Adrenal gland (tissue), 12 donors: ENCODE results near the gene EXOSC6. TPM values are rescaled to one million over a fixed set of nuclear protein-coding genes. Genes with fewer than 3 reads are reported as not detected.
A peak's percentile ranks its signal among the peaks of the same experiment; 100 is the strongest.
"Not testable (repeated sequence)": the region's sequence is repeated elsewhere in the genome, so short reads cannot be mapped to it uniquely, and the experiment has no call there.

Experiments used
- DNase-seq, 7 donors: peaks; one replicate each; pipeline ENCODE4 v3.0.0-alpha.2; 2019 to 2020
- H3K27ac ChIP-seq, 5 donors: fragments of 200-600 bp; sonication (generic) in 4 of 5; 1 replicate in 3 of 5; 2 replicates in 2 of 5; pipeline versions ENCODE4 v1.5.1 to v1.8.0; 2016 to 2020; ENCODE audit warnings: mild to moderate bottlenecking in 1 of 5
- H3K27me3 ChIP-seq: fragments of 200-600 bp; 2 replicates; pipeline ENCODE4 v1.8.0; 2021
- H3K36me3 ChIP-seq, 2 donors: fragments of 200-600 bp; replicated peaks in 1 of 2; 1 replicate in 1 of 2; 2 replicates in 1 of 2; pipeline versions ENCODE4 v1.5.1 to v1.8.0; 2018 to 2022
- H3K4me1 ChIP-seq, 2 donors: fragments of 200-600 bp; replicated peaks in 1 of 2; 1 replicate in 1 of 2; 2 replicates in 1 of 2; pipeline versions ENCODE4 v1.5.1 to v1.8.0; 2018 to 2021
- H3K4me3 ChIP-seq, 4 donors: fragments of 200-600 bp; sonication (generic) in 3 of 4; one replicate each; pipeline ENCODE4 v1.5.1; 2016 to 2018
- H3K9me3 ChIP-seq, 3 donors: fragments of 200-600 bp; sonication (generic) in 1 of 3; replicated peaks in 1 of 3; 1 replicate in 2 of 3; 2 replicates in 1 of 3; pipeline versions ENCODE4 v1.5.1 to v1.8.0; 2016 to 2021
- POLR2A ChIP-seq, 2 donors: fragments of 450-650 bp; IDR thresholded peaks; one replicate each; pipeline ENCODE4 v1.6.1; 2017; ENCODE audit warnings: antibody characterized with exemption in 2 of 2, mild to moderate bottlenecking in 2 of 2, moderate library complexity in 1 of 2
- WGBS, 4 donors: extraction: QIAGEN DNeasy Blood & Tissue Kit in 2 of 4; methylation state at CpG; one replicate each; pipeline versions ENCODE4 v1.1.5 to v1.1.7; 2013 to 2017; 5-methylcytosine and 5-hydroxymethylcytosine counted together
- intact Hi-C, 2 donors: fragments of 100-400 bp; cut with DNase I; formaldehyde crosslinking; loops; one replicate each; pipeline versions ENCODE4 v1.14.1 to v1.15.0; 2022 to 2023
- polyA plus RNA-seq, 3 donors: library from polyadenylated mRNA; stranded (reverse); fragments of 200-250 nt in 2 of 3; fragments of 350-450 nt in 1 of 3; fragmentation: Illumina TruSeq in 1 of 3; extraction: RNeasy Lipid Tissue Mini Kit (QIAGEN cat#74804) in 1 of 3; gene quantifications; one replicate each; pipeline ENCODE4 v1.2.3, GENCODE V29; 2013 to 2014
- total RNA-seq, 9 donors: library from RNA; depleted of rRNA in 4 of 9; stranded (reverse); fragments of >200 nt in 4 of 9; fragments of 120-200 nt in 1 of 9; fragmentation: NEBNext Ultra II Directional in 1 of 9; extraction: Animal tissue kit (Norgen Biotek cat#: 25700) in 1 of 9; gene quantifications; one replicate each; pipeline versions ENCODE4 v1.1.0 to v1.2.4, GENCODE V29; 2013 to 2023
- TF ChIP-seq, protein P1 (sequence below), 6 experiments: fragments of 450-650 bp in 4 of 6; fragments of 200-600 bp in 2 of 6; sonication (generic) in 1 of 6; IDR thresholded peaks; 1 replicate in 5 of 6; 2 replicates in 1 of 6; pipeline versions ENCODE4 v1.5.1 to v1.8.0; 2016 to 2021; ENCODE audit warnings: antibody characterized with exemption in 6 of 6, mild to moderate bottlenecking in 2 of 6, moderate library complexity in 1 of 6
- donor health status: healthy with polysubstance abuse.
- donor health status: Bipolar disorder and iron deficiency.
- donor health status: DM: yes; HTN: yes; CAD: no.
- donor health status: DM: no; HTN: no; CAD: no.
- donor health status: DM: no; HTN: no; CAD: no.
- donor health status: DM: yes; HTN: yes; CAD: no.

EXOSC6 gene
- total and polyA plus RNA-seq, 12 donors = 12.0 to 49.6 (median 26.2) TPM

DNA sequence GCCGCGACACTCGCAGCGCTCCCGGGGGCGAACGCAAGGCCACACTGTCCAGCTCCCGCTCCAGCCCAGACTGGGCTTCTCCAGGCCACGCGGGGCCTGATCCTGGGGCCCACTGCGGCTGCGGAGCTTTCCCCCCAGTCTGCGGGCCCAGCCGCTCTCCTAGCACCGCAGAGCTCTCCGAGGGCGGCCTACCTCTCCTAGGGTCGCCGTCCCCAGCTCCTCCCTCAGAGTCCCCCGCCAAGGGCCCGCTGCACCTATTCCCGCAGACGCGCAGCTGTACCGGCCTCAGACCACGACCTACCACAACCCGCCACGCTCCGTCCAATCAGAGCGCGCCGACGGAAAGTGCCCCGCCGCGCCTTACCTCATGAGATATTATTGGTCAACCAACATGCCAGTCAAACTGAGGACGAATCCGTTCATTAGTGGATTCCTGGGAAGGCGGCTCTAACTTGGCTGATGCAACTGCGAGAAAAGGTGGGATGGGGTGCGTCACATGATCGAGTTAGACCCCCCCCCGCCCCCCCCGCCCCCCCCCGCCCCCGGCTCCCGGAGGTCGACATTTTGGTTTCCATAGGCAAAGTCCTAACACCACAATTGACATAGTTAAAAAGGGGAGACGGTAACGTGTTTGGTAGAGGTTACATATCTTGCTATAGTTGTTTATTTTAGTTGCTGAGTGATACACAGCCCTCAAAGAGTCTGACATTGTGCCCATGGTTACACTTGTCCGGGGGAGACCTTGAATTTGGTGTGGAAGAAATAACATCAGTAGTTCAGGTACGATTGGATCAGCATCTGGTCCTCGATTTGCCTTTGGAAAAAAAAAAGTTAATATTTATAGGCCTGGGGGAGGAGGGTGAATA is 37.7 kb upstream of the EXOSC6 start, which contains the start of gene AARS1:
Gene AARS1 (minus strand): TSS at position 278 of the 866 bp plus-strand sequence. CDS start 6,743 bp downstream, outside the sequence.
- TF ChIP-seq, protein P1, sequence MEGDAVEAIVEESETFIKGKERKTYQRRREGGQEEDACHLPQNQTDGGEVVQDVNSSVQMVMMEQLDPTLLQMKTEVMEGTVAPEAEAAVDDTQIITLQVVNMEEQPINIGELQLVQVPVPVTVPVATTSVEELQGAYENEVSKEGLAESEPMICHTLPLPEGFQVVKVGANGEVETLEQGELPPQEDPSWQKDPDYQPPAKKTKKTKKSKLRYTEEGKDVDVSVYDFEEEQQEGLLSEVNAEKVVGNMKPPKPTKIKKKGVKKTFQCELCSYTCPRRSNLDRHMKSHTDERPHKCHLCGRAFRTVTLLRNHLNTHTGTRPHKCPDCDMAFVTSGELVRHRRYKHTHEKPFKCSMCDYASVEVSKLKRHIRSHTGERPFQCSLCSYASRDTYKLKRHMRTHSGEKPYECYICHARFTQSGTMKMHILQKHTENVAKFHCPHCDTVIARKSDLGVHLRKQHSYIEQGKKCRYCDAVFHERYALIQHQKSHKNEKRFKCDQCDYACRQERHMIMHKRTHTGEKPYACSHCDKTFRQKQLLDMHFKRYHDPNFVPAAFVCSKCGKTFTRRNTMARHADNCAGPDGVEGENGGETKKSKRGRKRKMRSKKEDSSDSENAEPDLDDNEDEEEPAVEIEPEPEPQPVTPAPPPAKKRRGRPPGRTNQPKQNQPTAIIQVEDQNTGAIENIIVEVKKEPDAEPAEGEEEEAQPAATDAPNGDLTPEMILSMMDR (IDR thresholded peaks at IDR 0.05) = peak in 1 of 6 experiments; percentile 12
- TF ChIP-seq POLR2A (IDR thresholded peaks at IDR 0.05) = peak; percentile 96 to 98
- Histone ChIP-seq H3K27ac (peak within 1 kb of the TSS; percentile 84 to 98 (median 93)), H3K4me3 (peak within 1 kb of the TSS; percentile 45 to 83 (median 74)), H3K4me1 (peaks cover 9 to 11% of the 10 kb centered on the region in 2 donors), H3K27me3 (no peaks in the 10 kb centered on the region), H3K36me3 (peaks cover 0 to 3% of the 10 kb centered on the region in 2 donors), H3K9me3 (no peaks in the 10 kb centered on the region)
- DNase-seq = peak; percentile 97 to 99 (median 98)
- intact Hi-C loops = loop anchor here in 1 of 2 donors (10.0 kb wide), 1 partner anchor 55 kb away; the partner anchor contains the start of gene DDX19A
- WGBS, 4 donors = 0 to 10% (median 2%) methylated on average over 5 to 53 of the region's 53 CpGs

DNA sequence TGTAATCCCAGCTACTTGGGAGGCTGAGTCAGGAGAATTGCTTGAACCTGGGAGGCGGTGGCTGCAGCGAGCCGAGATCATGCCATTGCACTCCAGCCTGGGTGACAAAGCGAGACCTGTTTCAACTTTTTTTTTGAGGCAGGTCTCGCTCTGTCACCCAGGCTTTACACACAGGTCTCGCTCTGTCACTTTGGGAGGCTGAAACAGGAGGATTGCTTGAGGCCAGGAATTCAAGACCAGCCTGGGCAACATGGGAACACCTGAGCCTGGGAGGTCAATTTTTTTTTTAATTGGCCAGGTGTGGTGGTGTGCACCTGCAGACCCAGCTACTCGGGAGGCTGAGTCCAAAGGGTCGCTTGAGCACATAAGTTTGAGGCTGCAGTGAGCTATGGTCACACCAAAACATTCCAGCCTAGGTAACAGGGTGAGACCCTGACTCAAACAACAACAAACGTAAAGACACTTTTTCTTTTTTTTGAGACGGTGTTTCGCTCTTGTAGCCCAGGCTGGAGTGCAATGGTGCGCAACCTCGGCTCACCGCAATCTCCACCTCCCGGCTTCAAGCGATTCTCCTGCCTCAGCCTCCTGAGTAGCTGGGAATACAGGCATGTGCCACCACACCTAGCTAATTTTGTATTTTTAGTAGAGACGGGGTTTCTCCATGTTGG is 35.7 kb upstream of the EXOSC6 start:
- DNase-seq, intact Hi-C loops: not testable (repeated sequence)

DNA sequence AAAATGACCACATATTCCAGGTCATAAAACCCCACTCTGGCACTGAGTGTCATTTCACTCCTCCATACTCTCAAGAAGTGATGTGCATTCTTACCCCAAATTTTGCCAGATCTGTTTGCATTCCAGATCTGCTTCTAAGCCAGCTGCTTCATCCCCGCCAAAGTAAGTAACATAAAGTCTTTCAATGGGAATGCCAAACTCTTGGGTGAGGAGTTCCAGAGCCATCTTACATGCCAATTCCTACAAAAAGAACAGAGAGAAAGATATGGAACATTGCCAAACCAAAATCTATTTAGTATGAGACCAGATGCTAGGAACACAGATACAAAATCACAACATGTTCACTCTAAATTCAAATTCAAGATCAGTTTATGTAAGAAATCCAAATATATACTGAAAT is 24.7 kb upstream of the EXOSC6 start:
- H3K4me3 ChIP-seq = no peak overlapping the region
- H3K36me3 ChIP-seq = peaks cover 0 to 85% of the 10 kb centered on the region in 2 donors
- no peak for DNase-seq
- no peaks in the 10 kb centered on the region for H3K9me3 ChIP-seq
- no peaks in the 10 kb centered on the region for H3K27me3 ChIP-seq
- H3K4me1 ChIP-seq = no peaks in the 10 kb centered on the region
- intact Hi-C loops = no loop called here
- H3K27ac ChIP-seq = no peak overlapping the region
- TF ChIP-seq, protein P1 (IDR thresholded peaks at IDR 0.05) = no peak
- TF ChIP-seq POLR2A (IDR thresholded peaks at IDR 0.05) = no peak
- WGBS, 4 donors = 83 to 100% (median 92%) methylated on average over 1 of the region's 1 CpG

More for the DNA sequence above, 35.7 kb upstream of the EXOSC6 start:
- H3K36me3 ChIP-seq = peaks cover 0 to 16% of the 10 kb centered on the region in 2 donors
- H3K27me3 ChIP-seq, H3K4me3 ChIP-seq, H3K27ac ChIP-seq, H3K9me3 ChIP-seq: not testable (repeated sequence)
- 94 to 97% (median 95%) methylated on average over 17 of the region's 17 CpGs for WGBS, 4 donors
- H3K4me1 ChIP-seq = peaks cover 9 to 11% of the 10 kb centered on the region in 2 donors

DNA sequence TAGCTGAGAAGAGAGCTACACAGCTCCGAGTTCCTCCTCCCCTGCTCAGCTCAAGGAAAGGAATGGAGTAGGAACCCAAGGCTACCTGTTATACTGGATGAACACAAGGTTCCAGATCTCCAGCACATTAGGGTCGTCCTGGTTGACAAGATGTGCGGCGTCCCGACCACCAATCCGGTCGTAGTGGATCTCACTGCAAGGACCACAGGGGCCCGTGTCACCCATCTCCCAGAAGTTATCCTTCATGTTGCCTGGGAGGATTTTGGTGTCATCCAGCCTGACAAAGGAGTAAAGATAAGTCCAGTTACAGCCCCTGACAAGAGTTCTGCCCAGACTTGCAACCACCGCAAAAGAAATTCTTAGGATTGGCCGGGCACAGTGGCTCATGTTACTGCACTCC is 20.0 kb upstream of the EXOSC6 start:
- Histone ChIP-seq H3K27ac (no peak overlapping the region), H3K4me3 (no peak overlapping the region), H3K36me3 (peaks cover 0 to 85% of the 10 kb centered on the region in 2 donors), H3K4me1 (no peaks in the 10 kb centered on the region), H3K9me3 (no peaks in the 10 kb centered on the region), H3K27me3 (no peaks in the 10 kb centered on the region)
- 89 to 97% (median 94%) methylated on average over 10 of the region's 10 CpGs for WGBS, 4 donors
- no peak for TF ChIP-seq POLR2A (IDR thresholded peaks at IDR 0.05)
- TF ChIP-seq, protein P1 (IDR thresholded peaks at IDR 0.05) = no peak
- intact Hi-C loops = no loop called here
- no peak for DNase-seq
